ENCODE data around the gene LRRC7.

- TF ChIP-seq CTCF (conservative IDR thresholded peaks at IDR 0.05; ENCODE audit: low read length) (no peak), EZH2phosphoT487 (IDR thresholded peaks at IDR 0.05; ENCODE audit: borderline replicate concordance) (no peak)
Observed at GRCh38 chr1:70146488-70146887, 578.8 kb downstream of the LRRC7 start.
